GM21723 (cell line): ENCODE measurements around the gene TAOK3.
"Not testable (repeated sequence)": the region's sequence is repeated elsewhere in the genome, so short reads cannot be mapped to it uniquely, and the experiment has no call there.

Source experiments
- ATAC-seq: cut with Tn5 transposase; IDR thresholded peaks from one replicate; pipeline ENCODE4 v1.9.1; 2021; ENCODE audit warnings: mild to moderate bottlenecking, moderate library complexity; ENCODE audit not compliant: unreplicated experiment

Gene TAOK3

GRCh38 chr12:118307069-118307954 lies 65.4 kb downstream of the TAOK3 start:
- ATAC-seq, result peak; percentile 53

- ATAC-seq, result no peak
Observed at GRCh38 chr12:118304093-118304492, 68.6 kb downstream of the TAOK3 start.

GRCh38 chr12:118302053-118302452 lies 70.7 kb downstream of the TAOK3 start:
- ATAC-seq, result no peak

DNA sequence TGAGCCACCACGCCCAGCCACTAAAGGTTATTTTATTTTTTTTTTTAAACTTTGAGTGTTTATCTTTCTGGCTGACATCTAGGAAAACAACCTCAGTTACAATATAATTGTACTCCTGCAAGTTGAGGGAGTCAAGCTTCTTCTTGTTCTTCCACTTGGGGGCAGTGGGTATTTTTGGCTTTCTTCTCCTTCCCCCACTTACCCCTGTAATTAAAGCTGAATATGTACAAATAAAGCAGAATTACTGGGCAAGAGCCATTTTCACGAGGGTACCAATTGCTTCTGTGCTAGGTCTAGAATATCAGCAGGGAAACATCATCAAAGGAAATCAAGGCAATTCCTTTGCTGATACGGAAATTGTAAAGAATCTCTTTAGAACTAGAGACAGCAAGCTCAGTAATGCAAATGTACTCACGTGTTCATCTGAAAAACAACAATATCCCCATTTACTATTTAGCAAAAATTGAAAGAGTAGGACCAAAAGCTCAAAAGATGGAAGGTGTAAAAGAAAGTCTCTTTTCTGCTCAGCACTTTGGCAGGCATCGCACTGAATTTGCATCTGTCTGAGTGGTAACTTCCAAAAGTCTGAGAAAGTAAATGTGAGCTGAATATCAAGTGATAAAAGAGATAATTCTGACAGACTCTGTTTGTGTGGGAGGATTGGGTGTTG lies 72.8 kb downstream of the TAOK3 start:
- ATAC-seq, result no peak

DNA sequence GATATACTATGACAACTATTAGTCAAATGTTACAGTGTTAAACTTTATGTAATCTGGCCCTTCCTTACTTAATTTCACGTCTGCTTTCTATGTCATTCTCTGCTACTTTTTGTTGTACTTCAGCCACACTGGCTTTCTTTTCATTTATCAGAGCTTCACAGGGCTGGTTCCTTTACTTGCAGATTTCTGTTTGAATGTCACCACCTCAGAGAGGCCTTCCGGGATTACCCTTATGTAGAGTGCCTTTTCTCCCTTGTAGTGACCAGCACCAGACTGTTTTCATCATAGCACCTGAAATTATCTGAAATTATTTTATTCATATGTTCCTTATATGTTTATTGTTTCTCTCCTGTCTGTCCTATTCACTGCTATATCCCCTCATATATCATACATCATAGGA lies 75.4 kb downstream of the TAOK3 start:
- ATAC-seq, result no peak

DNA sequence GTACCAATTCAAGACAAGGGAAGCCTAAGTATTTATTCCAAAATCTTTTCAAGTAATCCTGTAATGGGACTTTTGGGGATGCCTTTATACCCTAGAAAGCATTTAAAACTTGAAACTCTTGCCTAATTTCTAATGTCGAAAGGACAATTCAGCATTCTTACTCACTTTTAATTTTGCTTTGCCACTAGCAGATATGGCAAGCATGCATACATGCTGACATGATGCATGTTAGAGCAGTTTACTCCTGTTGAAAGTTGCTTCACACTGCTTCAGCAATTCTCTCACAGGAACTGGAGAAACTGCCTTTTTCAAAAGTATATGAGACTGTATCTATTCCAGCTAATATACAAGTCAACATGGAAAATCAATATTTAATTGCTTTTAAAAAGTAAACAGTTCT lies 79.9 kb downstream of the TAOK3 start:
- no peak for ATAC-seq

DNA sequence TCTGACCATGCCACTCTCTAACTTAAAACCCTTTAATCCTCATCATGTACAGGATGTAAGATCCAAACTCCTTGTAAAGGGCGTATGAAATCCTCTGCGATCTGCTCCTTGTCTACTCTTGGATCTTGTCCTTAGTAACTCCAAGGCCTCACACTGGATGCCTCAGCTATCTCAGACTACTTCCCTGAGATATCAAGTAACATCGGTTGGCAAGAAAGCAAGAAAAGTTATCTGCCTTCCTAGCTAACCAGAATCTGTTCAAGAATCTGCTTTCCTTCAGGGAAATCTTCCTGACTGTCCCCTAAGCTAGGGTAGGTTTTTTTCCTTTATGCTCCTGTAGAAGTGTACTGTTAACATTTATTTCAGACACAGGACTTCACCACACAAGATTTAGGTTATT lies 82.6 kb downstream of the TAOK3 start:
- no peak for ATAC-seq

GRCh38 chr12:118288174-118288573 lies 84.5 kb downstream of the TAOK3 start:
- ATAC-seq, result no peak

GRCh38 chr12:118287728-118288127 lies 85.0 kb downstream of the TAOK3 start:
- no peak for ATAC-seq

- no peak for ATAC-seq
Observed at GRCh38 chr12:118282767-118283166, 89.9 kb downstream of the TAOK3 start.

DNA sequence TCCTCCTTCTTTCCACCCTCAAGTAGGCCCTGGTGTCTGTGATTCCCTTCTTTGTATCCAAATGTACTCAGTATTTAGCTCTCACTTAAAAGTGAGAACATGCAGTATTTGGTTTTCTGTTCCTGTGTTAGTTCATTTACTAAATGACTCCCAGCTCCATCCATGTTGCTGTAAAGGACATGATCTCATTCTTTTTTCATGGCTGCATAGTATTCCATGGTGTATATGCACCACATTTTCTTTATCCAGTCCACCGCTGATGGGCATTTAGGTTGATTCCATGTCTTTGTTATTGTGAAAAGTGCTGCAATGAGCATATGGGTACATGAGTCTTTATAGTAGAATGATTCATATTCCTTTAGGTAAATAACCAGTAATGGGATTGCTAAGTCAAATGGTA lies 94.4 kb downstream of the TAOK3 start:
- ATAC-seq, result not testable (repeated sequence)

GRCh38 chr12:118274066-118274465 lies 98.6 kb downstream of the TAOK3 start:
- ATAC-seq, result no peak

DNA sequence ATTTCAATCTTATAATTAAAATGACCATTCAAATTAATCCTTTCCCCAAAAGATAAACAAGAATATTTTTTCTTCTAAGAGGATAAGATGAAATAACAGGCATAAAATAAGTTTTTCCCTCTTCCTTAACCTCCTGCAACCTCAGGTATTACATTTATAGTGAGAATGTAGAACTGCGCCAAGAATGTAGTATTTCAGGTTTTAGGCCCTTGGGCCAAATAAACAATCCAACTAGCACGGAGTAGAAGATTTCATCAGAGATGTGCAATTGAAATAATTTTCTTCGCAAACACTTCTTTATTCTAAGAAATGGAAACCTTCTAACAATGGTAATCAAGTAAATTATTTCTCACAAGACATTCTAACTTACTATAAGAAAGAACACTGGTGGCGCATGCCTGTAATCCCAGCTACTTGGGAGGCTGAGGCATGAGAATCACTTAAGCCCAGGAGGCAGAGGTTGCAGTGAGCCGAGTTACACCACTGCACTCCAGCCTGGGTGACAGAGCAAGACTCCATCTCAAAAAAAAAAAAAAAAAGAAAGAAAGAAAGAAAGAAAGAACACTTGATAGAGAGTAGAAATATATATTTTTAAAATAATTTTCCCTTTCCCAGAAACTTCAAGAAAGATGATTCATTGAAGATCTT lies 100.8 kb downstream of the TAOK3 start:
- ATAC-seq, result no peak

GRCh38 chr12:118271183-118271582 lies 101.5 kb downstream of the TAOK3 start:
- no peak for ATAC-seq

DNA sequence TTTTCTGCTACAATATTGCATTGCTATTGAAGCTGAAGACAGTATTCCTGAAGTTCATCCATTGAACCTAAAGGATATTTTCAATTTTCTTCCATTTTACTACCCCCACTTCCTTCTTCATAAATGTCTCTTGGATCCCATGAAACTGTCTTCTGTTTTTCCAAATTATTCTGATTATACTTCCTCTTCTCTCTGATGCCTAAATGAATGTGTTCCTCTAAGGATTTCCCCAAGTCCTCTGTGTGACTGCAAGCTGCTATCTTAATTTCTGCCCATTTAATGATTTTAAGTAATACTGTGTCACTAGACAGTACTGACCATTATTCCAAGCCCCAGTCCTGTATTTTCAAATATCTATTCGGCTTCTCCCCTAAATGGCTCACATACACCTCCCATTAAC lies 102.9 kb downstream of the TAOK3 start:
- ATAC-seq, result no peak

DNA sequence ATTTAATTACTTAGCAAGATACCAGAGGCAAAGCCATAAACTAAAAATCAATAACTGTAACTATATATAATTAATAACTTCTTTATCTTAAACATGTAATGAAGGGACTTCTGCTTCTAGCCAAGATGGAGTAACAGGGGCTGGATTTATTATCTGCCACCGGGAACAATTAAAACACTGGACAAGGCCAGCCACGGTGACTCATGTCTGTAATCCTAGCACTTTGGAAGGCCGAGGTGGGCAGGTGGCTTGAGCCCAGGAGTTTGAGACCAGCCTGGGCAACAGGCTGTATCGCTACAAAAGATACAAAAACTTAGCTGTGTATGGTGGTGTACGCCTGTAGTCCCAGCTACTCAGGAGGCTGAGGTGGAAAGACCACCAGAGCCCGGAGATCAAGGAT lies 113.6 kb downstream of the TAOK3 start:
- no peak for ATAC-seq

- ATAC-seq, result no peak
Observed at GRCh38 chr12:118256352-118256751, 116.4 kb downstream of the TAOK3 start.

- ATAC-seq, result no peak
Observed at GRCh38 chr12:118249547-118249946, 123.2 kb downstream of the TAOK3 start.

DNA sequence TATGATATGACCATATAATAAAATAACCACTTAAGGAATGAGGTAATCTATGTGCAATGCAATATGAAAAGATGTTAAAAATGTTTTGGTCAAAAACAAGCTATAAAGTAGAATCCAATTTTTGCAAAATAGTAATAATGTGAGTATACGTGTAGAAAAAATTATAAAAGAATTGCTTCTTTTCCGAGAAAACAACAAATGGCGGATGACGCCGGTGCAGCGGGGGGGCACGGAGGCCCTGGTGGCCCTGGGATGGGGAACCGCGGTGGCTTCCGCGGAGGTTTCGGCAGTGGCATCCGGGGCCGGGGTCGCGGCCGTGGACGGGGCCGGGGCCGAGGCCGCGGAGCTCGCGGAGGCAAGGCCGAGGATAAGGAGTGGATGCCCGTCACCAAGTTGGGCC lies 126.8 kb downstream of the TAOK3 start:
- not testable (repeated sequence) for ATAC-seq

- ATAC-seq, result peak; percentile 43
Observed at GRCh38 chr12:118238888-118239287, 133.8 kb downstream of the TAOK3 start.

- ATAC-seq, result no peak
Observed at GRCh38 chr12:118237908-118238307, 134.8 kb downstream of the TAOK3 start.
